Choroid plexus epithelial cell (primary cell): Measurements from ENCODE around the gene WSB1.

Experiments
- DNase-seq: peaks from one replicate; pipeline ENCODE4 v3.0.0-alpha.2; 2010; ENCODE audit warnings: low read depth
- H3K4me3 ChIP-seq: 2 replicates; pipeline ENCODE4 v1.5.1; 2011; ENCODE audit warnings: low read depth, mild to moderate bottlenecking, control low read depth, low read length, moderate library complexity
- TF ChIP-seq, protein P1 (sequence below): conservative IDR thresholded peaks from 2 replicates; pipeline ENCODE4 v1.5.1; 2011; ENCODE audit warnings: low read depth, mild to moderate bottlenecking, control low read depth, inconsistent platforms, low read length, moderate library complexity

The WSB1 gene

DNA sequence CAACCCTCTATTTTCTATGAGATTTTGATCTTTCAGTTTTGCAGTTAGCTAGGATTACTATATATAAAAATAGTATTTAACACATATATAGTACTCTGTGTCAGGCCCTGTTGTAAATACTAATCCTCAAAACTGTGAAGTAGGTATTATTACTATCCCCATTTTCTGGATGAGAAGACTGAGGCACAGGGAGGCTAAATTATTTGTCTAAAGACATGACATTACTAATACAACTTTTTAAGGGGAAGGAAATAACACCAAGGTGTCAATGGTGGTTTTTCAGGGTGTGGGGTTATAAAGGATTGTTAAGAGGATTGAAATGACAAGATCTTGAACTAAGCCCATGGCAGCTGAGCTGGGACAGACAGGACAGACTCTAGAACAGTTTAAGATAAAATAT lies 4.1 kb upstream of the WSB1 start:
- TF ChIP-seq, protein P1, sequence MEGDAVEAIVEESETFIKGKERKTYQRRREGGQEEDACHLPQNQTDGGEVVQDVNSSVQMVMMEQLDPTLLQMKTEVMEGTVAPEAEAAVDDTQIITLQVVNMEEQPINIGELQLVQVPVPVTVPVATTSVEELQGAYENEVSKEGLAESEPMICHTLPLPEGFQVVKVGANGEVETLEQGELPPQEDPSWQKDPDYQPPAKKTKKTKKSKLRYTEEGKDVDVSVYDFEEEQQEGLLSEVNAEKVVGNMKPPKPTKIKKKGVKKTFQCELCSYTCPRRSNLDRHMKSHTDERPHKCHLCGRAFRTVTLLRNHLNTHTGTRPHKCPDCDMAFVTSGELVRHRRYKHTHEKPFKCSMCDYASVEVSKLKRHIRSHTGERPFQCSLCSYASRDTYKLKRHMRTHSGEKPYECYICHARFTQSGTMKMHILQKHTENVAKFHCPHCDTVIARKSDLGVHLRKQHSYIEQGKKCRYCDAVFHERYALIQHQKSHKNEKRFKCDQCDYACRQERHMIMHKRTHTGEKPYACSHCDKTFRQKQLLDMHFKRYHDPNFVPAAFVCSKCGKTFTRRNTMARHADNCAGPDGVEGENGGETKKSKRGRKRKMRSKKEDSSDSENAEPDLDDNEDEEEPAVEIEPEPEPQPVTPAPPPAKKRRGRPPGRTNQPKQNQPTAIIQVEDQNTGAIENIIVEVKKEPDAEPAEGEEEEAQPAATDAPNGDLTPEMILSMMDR: no peak
- DNase-seq: no peak
- H3K4me3 ChIP-seq: no peak overlapping the region

DNA sequence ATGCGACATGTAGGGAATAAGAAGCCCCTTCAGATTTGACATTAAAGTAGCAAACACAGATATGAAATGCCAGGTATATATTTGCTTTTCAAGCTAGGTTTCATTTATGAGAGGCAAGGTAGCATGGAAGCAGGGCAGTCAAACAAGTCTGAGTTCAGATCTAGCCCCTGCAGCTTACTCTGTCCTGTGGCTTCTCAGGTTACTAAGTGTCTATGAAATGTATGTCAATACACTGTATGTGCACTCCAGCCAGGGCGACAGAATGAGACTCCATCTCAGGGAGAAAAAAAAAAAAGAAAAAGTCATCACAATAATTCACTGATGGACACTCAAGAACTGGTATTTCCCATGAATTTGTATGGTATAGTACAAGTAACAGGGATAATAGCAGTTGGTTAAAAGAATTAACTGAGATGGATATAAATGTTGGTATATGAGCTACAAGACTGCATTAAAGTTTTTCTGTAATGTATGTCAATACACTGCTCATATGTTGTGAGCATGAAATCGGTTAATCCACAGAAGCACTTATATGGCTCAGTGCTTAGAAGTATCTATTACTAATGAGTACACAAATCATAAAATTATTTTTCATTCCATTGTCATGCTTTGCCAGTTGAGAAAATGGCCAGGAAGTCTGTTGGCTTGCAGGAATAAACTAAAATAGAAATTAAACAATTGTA lies 2.9 kb upstream of the WSB1 start:
- TF ChIP-seq, protein P1: no peak
- no peak overlapping the region for H3K4me3 ChIP-seq
- no peak for DNase-seq

DNA sequence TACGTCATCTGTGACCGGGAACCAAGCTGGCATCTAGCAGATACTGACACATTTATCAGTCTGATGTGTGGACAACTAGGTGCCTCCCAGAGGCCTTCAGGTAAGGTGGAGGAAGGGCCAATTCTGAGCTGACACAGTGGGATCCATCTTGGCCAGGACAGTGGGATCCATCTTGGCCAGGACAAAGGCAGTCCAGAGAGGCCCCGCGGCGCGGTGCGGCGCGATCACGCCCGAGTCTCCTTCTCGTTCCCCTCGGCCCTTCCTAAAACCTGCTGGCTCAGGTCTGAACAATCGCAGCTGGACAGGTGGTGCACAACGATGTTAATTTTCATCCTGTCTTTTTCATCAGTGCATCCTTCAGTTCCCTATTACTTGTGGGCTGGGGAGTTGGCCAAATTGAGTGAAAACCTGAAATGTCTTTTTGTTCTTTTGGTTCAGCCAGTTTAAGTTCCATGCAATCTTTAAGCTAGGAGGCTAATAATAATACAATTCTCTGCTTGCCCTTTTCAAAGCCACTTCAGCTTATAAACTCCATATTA lies 486 bp upstream of the WSB1 start:
- peak overlapping the region; percentile 20 for H3K4me3 ChIP-seq
- no peak for DNase-seq
- TF ChIP-seq, protein P1: no peak

DNA sequence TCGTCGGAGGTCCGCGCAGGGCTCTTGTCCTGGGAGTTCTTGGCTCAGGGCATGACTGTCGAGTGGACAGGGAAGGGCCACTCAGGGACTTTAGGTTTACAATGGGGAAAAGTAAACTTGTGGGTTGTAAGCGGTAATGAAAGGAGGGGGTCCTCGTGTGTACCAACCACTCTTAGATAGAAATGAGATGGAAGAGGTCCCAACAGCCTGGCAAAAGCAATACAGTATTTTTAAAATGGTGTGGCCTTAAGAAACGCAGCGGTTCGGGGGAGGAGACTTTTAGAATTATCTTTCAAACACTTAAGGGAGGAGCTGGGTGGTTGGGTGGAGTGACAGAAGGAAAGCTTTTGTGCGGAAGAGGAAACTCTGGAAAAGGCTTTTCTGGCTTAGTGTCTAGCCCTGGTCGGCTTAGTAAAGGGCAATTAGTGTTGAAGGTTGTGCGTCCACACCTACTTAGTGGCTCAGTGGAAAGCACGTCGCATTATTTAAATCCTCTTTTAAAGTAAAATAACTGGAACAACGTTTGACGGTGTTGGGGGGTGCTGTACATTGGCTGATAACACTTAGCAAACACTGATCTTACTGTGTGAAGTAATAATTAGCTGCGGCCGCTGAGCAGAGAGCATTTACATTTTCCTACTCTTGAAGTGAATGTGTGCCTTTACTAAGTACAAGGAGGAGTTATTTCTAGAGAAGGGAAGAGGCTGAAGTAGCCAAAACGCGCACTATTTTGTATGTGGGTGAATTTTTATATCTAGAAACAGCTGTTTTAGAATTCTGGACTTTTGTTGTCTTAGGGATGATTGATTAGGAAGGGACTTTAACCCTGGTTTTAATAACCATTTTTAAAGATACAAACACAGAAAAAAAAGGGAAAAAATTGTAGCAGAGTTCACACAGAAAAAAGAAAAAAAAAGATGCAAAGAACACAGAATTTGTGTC lies 1.0 kb downstream of the WSB1 start:
- peak; percentile 94 for DNase-seq
- TF ChIP-seq, protein P1: no peak

DNA sequence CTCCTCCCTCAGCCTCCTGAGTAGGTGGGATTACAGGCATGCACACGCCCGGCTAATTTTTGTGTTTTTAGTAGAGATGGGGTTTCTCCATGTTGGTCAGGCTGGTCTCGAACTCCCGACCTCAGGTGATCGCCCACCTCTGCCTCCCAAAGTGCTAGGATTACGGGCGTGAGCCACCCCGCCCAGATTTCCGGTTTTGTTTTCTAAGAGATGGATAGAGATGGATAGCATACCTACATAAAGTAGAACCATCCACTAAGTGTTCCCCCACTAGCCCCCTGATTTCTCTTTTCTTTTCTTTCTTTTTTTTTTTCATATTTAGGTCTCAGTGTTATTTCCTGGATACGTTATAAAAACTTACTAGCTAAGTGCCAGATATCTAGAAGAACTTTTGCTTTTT lies 2.0 kb downstream of the WSB1 start:
- DNase-seq: peak; percentile 51
- peak overlapping the region; percentile 100 for H3K4me3 ChIP-seq
- TF ChIP-seq, protein P1: no peak

More for the DNA sequence above, 1.0 kb downstream of the WSB1 start:
- peak overlapping the region; percentile 100 for H3K4me3 ChIP-seq

DNA sequence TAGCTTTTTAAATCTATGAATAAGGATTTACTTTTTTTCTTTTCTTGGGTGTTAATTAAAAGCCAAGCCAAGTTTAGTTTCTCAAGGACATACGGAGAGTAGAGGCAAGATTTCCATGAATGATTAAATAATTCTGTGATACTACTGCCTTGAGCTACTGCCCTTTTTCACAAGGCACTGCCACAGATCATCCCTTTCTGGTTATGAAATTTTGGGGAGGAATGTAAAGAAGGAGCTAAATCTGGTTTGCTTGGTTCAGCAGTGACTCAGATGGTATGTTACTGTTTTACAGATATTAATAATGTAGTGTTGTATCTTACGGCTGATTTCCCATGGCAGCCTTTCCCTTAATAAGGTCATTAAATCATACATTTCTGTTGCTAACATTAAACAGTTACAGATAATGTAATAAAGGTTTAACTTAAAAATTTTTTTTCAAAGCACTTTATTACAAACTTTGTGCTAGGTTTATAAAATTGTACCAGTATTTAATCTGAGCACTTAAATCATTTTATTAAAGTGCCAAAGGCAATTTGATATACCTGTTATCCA lies 2.6 kb downstream of the WSB1 start:
- TF ChIP-seq, protein P1: no peak
- DNase-seq: peak; percentile 84
- peak overlapping the region; percentile 100 for H3K4me3 ChIP-seq
